PFSK-1 (cell line): ENCODE results near the gene CAMTA1.

Experiments
- POLR2AphosphoS5 ChIP-seq: IDR thresholded peaks from 2 replicates; pipeline ENCODE4 v1.6.1; 2012; ENCODE audit warnings: low read depth, mild to moderate bottlenecking, control low read depth, low read length, moderate library complexity
- SIN3A ChIP-seq: IDR thresholded peaks from 2 replicates; pipeline ENCODE4 v1.6.1; 2012; ENCODE audit warnings: mild to moderate bottlenecking, low read length, moderate library complexity, borderline replicate concordance; ENCODE audit not compliant: insufficient read depth
- TAF1 ChIP-seq: IDR thresholded peaks from 2 replicates; pipeline ENCODE4 v1.6.1; 2012; ENCODE audit warnings: low read length, control low read depth, borderline replicate concordance; ENCODE audit not compliant: insufficient read depth
- TF ChIP-seq, protein P1 (sequence below), 2 experiments: IDR thresholded peaks; 2 replicates each; pipeline versions ENCODE4 v1.6.1 to v1.8.0; 2011 to 2012; ENCODE audit warnings: low read depth in 2 of 2, low read length in 2 of 2, control low read depth in 1 of 2, inconsistent platforms in 1 of 2, mild to moderate bottlenecking in 1 of 2, moderate library complexity in 1 of 2; ENCODE audit not compliant: insufficient read depth in 1 of 2

DNA sequence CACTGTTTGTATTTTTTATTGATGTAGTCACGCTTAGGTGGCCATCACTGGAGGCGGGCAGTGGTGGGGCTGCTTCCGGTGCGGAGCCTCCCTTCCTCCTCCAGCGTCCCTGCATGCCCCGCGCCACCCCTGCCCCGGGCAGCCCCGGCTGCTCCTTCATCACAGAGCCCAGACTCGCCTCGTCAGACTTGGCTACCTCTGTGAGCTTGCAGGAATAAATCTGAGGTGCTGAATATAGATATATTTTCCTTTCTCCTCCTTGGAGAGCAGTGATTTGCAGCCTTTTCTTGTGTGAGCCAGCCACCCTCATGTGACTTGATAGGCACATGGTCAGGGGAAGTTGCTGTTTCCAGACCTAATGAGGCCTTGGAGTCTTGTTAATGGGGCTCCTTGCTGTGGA, 573.2 kb downstream of the CAMTA1 start:
- TF ChIP-seq, protein P1, sequence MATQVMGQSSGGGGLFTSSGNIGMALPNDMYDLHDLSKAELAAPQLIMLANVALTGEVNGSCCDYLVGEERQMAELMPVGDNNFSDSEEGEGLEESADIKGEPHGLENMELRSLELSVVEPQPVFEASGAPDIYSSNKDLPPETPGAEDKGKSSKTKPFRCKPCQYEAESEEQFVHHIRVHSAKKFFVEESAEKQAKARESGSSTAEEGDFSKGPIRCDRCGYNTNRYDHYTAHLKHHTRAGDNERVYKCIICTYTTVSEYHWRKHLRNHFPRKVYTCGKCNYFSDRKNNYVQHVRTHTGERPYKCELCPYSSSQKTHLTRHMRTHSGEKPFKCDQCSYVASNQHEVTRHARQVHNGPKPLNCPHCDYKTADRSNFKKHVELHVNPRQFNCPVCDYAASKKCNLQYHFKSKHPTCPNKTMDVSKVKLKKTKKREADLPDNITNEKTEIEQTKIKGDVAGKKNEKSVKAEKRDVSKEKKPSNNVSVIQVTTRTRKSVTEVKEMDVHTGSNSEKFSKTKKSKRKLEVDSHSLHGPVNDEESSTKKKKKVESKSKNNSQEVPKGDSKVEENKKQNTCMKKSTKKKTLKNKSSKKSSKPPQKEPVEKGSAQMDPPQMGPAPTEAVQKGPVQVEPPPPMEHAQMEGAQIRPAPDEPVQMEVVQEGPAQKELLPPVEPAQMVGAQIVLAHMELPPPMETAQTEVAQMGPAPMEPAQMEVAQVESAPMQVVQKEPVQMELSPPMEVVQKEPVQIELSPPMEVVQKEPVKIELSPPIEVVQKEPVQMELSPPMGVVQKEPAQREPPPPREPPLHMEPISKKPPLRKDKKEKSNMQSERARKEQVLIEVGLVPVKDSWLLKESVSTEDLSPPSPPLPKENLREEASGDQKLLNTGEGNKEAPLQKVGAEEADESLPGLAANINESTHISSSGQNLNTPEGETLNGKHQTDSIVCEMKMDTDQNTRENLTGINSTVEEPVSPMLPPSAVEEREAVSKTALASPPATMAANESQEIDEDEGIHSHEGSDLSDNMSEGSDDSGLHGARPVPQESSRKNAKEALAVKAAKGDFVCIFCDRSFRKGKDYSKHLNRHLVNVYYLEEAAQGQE (IDR thresholded peaks at IDR 0.05; ENCODE audit: insufficient read depth in 1 of 2, low read depth in 2 of 2, low read length in 2 of 2) = no peak
- TF ChIP-seq SIN3A (no peak), POLR2AphosphoS5 (no peak), TAF1 (no peak)
